ENCODE results near the gene HRH1. TPM values are rescaled to one million over a fixed set of nuclear protein-coding genes. Genes with fewer than 3 reads are reported as not detected.
"Not testable (repeated sequence)": the region's sequence is repeated elsewhere in the genome, so short reads cannot be mapped to it uniquely, and the experiment has no call there.

The HRH1 gene
- total and polyA plus RNA-seq, 8 donors, result 4.5 to 6.7 (median 5.0) TPM

- DNase-seq (no peak), ATAC-seq (no peak)
- Histone ChIP-seq H3K4me1 (no peaks in the 10 kb centered on the region), H3K36me3 (no peaks in the 10 kb centered on the region), H3K9me3 (no peaks in the 10 kb centered on the region), H3K4me3 (no peak overlapping the region), H3K27me3 (no peaks in the 10 kb centered on the region), H3K27ac (no peak overlapping the region)
- TF ChIP-seq CTCF (IDR thresholded peaks at IDR 0.05), result no peak
- intact Hi-C loops (cut with DNase I), result no loop called here
Observed at GRCh38 chr3:11247362-11247761, 93.1 kb downstream of the HRH1 start.

- Histone ChIP-seq H3K4me3 (no peak overlapping the region), H3K36me3 (no peaks in the 10 kb centered on the region), H3K9me3 (no peaks in the 10 kb centered on the region), H3K27me3 (no peaks in the 10 kb centered on the region), H3K4me1 (no peaks in the 10 kb centered on the region), H3K27ac (no peak overlapping the region)
- ATAC-seq (no peak), DNase-seq (no peak)
- intact Hi-C loops (cut with DNase I), result no loop called here
- no peak for TF ChIP-seq CTCF (IDR thresholded peaks at IDR 0.05)
Observed at GRCh38 chr3:11248596-11248995, 94.3 kb downstream of the HRH1 start.

GRCh38 chr3:11250902-11251806 is 96.9 kb downstream of the HRH1 start:
- Histone ChIP-seq H3K4me1 (no peaks in the 10 kb centered on the region), H3K27me3 (no peaks in the 10 kb centered on the region), H3K36me3 (no peaks in the 10 kb centered on the region), H3K9me3 (no peaks in the 10 kb centered on the region), H3K27ac (no peak overlapping the region), H3K4me3 (no peak overlapping the region)
- ATAC-seq (no peak), DNase-seq (no peak)
- intact Hi-C loops (cut with DNase I), result no loop called here
- no peak for TF ChIP-seq CTCF (IDR thresholded peaks at IDR 0.05)

- H3K27ac ChIP-seq, result no peak overlapping the region
- intact Hi-C loops (cut with DNase I), result no loop called here
- no peak overlapping the region for H3K4me3 ChIP-seq
- DNase-seq (no peak), ATAC-seq (no peak)
- no peaks in the 10 kb centered on the region for H3K27me3 ChIP-seq
- H3K9me3 ChIP-seq, result no peaks in the 10 kb centered on the region
- H3K4me1 ChIP-seq, result no peaks in the 10 kb centered on the region
- H3K36me3 ChIP-seq, result no peaks in the 10 kb centered on the region
- no peak for TF ChIP-seq CTCF (IDR thresholded peaks at IDR 0.05)
Observed at GRCh38 chr3:11251807-11252176, 97.5 kb downstream of the HRH1 start.

GRCh38 chr3:11254876-11255275 is 100.6 kb downstream of the HRH1 start:
- Histone ChIP-seq H3K9me3 (no peaks in the 10 kb centered on the region), H3K27ac (no peak overlapping the region)
- DNase-seq, result no peak

GRCh38 chr3:11255537-11255936 is 101.2 kb downstream of the HRH1 start:
- H3K36me3 ChIP-seq; H3K4me3 ChIP-seq; ATAC-seq; DNase-seq; H3K9me3 ChIP-seq; intact Hi-C loops (cut with DNase I); H3K27ac ChIP-seq; H3K27me3 ChIP-seq; H3K4me1 ChIP-seq: not testable (repeated sequence)

More at GRCh38 chr3:11254876-11255275, 100.6 kb downstream of the HRH1 start:
- Histone ChIP-seq H3K4me3 (no peak overlapping the region), H3K27me3 (no peaks in the 10 kb centered on the region), H3K36me3 (peaks cover 0 to 6% of the 10 kb centered on the region in 2 donors), H3K4me1 (no peaks in the 10 kb centered on the region)
- intact Hi-C loops (cut with DNase I), result no loop called here
- no peak for TF ChIP-seq CTCF (IDR thresholded peaks at IDR 0.05)
- ATAC-seq, result no peak
